ENCODE data around the gene GPSM3.

Gene GPSM3

GRCh38 chr6:32167154-32167760 is 25.2 kb downstream of the GPSM3 start:
- DNase-seq (ENCODE audit: extremely low read depth, low read depth), result no peak
- no peak for TF ChIP-seq CTCF (IDR thresholded peaks at IDR 0.05; ENCODE audit: low read depth, low read length)

GRCh38 chr6:32166411-32167061 is 25.9 kb downstream of the GPSM3 start:
- no peak for DNase-seq (ENCODE audit: extremely low read depth, low read depth)
- no peak; the same call in 1 of the 2 replicates for TF ChIP-seq CTCF (IDR thresholded peaks at IDR 0.05; ENCODE audit: low read depth, low read length)

GRCh38 chr6:32164295-32164694 is 28.1 kb downstream of the GPSM3 start, which contains the start of gene EGFL8:
Gene EGFL8, plus strand, starts transcription at chr6:32164595. Its CDS starts 1,571 bp downstream, at chr6:32166166.
- no peak for DNase-seq (ENCODE audit: extremely low read depth, low read depth)
- TF ChIP-seq CTCF (IDR thresholded peaks at IDR 0.05; ENCODE audit: low read depth, low read length), result no peak

GRCh38 chr6:32163559-32164258 is 28.7 kb downstream of the GPSM3 start:
- no peak for DNase-seq (ENCODE audit: extremely low read depth, low read depth)
- no peak for TF ChIP-seq CTCF (IDR thresholded peaks at IDR 0.05; ENCODE audit: low read depth, low read length)

- no peak for DNase-seq (ENCODE audit: extremely low read depth, low read depth)
Measured at GRCh38 chr6:32158052-32158451, 34.4 kb downstream of the GPSM3 start.

GRCh38 chr6:32156891-32157290 is 35.6 kb downstream of the GPSM3 start:
- no peak for TF ChIP-seq CTCF (IDR thresholded peaks at IDR 0.05; ENCODE audit: low read depth, low read length)
- DNase-seq (ENCODE audit: extremely low read depth, low read depth), result no peak

More at GRCh38 chr6:32158052-32158451, 34.4 kb downstream of the GPSM3 start:
- TF ChIP-seq CTCF (IDR thresholded peaks at IDR 0.05; ENCODE audit: low read depth, low read length), result no peak
